Ishikawa (cell line): Measurements from ENCODE around the gene NACC2.

Experiments
- CEBPB ChIP-seq: IDR thresholded peaks from 2 replicates; pipeline ENCODE4 v1.6.1; 2012
- CREB1 ChIP-seq: IDR thresholded peaks from 2 replicates; pipeline ENCODE4 v1.6.1; 2012; ENCODE audit warnings: low read depth
- EGR1 ChIP-seq: IDR thresholded peaks from 2 replicates; pipeline ENCODE4 v1.6.1; 2012
- EP300 ChIP-seq: IDR thresholded peaks from 2 replicates; pipeline ENCODE4 v1.6.1; 2012; ENCODE audit warnings: borderline replicate concordance
- FOXM1 ChIP-seq: IDR thresholded peaks from 2 replicates; pipeline ENCODE4 v1.6.1; 2012; ENCODE audit warnings: low read depth, borderline replicate concordance
- NFIC ChIP-seq: IDR thresholded peaks from 2 replicates; pipeline ENCODE4 v1.6.1; 2012
- RAD21 ChIP-seq: IDR thresholded peaks from 2 replicates; pipeline ENCODE4 v1.6.1; 2012; ENCODE audit warnings: low read depth
- TAF1 ChIP-seq: IDR thresholded peaks from 2 replicates; pipeline ENCODE4 v1.6.1; 2012; ENCODE audit warnings: low read depth, mild to moderate bottlenecking
- TCF12 ChIP-seq: IDR thresholded peaks from 2 replicates; pipeline ENCODE4 v1.6.1; 2012; ENCODE audit warnings: low read depth
- TEAD4 ChIP-seq: IDR thresholded peaks from 2 replicates; pipeline ENCODE4 v1.6.1; 2012
- YY1 ChIP-seq: IDR thresholded peaks from 2 replicates; pipeline ENCODE4 v1.6.1; 2012; ENCODE audit warnings: low read depth
- ZBTB7A ChIP-seq: IDR thresholded peaks from 2 replicates; pipeline ENCODE4 v1.6.1; 2012; ENCODE audit warnings: low read depth
- TF ChIP-seq, protein P1 (sequence below): IDR thresholded peaks from 2 replicates; pipeline ENCODE4 v1.6.1; 2012
- TF ChIP-seq, protein P2 (sequence below): IDR thresholded peaks from 2 replicates; pipeline ENCODE4 v1.6.1; 2012
- TF ChIP-seq, protein P3 (sequence below): IDR thresholded peaks from 2 replicates; pipeline ENCODE4 v1.6.1; 2012; ENCODE audit warnings: low read depth, mild to moderate bottlenecking

Gene NACC2

DNA sequence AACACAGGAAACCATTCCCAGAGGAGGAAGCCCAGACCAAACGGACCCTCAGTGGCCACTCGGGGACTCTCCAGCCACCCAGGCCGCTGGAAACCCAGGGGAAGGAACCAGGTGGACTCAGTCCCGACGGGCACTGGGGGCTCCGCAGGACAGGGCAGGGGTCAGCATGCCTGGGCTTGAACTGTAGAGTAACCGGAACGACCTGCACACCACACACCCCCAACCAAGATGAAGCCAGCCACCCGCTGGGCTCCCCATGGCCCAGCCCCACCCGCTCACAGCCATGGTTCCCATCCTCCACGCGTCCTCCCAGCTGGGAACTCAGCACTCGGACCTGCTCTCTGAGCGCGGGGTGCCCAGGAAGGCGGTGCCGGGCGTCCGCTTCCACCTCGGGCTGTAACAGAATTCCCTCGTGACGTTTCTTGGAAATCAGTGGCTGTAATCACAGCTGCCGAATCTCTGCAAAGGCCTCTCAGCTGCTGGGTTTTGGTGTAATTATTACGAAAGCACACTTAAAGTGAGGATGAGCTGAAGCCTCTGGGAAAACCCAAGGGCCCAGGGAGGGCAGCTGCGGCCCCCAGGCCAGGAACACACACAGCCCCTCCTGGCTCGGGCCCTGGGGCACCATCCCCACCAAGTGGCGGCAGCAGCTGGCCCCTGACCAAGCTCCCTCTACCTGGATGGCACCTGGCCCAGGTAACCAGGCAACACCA lies 13.8 kb downstream of the NACC2 start:
- TF ChIP-seq, protein P1, sequence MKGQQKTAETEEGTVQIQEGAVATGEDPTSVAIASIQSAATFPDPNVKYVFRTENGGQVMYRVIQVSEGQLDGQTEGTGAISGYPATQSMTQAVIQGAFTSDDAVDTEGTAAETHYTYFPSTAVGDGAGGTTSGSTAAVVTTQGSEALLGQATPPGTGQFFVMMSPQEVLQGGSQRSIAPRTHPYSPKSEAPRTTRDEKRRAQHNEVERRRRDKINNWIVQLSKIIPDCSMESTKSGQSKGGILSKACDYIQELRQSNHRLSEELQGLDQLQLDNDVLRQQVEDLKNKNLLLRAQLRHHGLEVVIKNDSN = no peak
- TF ChIP-seq TCF12 = peak; percentile 23; the same call in 1 of the 2 replicates
- TF ChIP-seq NFIC = 0 out of 2 replicates have a peak, but pooled peaks have one; percentile 15

DNA sequence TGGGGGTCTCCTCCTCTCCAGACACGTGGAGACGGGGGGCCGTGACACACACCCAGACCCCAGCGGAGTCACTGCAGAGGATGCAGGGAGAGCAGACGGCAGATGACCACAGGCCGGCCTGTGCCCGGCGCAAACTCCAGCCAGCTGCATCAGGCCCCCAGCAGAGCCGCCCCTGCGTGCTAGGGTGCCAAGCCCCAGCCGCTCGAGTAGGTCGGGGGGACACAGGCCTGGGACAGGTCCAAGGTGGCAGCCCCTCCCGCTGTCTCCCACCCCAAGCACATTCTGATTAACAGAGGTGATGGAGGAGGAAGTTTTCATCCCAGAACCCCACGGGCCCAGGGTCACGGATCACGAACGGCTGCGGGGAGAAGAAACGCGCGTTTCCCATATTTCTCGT lies 14.4 kb downstream of the NACC2 start:
- TF ChIP-seq EP300 (no peak), TAF1 (no peak), CEBPB (no peak), FOXM1 (no peak), CREB1 (no peak), TEAD4 (no peak), ZBTB7A (no peak), NFIC (no peak), YY1 (no peak), EGR1 (no peak), RAD21 (no peak), TCF12 (no peak)
- TF ChIP-seq, protein P2, sequence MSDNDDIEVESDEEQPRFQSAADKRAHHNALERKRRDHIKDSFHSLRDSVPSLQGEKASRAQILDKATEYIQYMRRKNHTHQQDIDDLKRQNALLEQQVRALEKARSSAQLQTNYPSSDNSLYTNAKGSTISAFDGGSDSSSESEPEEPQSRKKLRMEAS = no peak
- TF ChIP-seq, protein P3, sequence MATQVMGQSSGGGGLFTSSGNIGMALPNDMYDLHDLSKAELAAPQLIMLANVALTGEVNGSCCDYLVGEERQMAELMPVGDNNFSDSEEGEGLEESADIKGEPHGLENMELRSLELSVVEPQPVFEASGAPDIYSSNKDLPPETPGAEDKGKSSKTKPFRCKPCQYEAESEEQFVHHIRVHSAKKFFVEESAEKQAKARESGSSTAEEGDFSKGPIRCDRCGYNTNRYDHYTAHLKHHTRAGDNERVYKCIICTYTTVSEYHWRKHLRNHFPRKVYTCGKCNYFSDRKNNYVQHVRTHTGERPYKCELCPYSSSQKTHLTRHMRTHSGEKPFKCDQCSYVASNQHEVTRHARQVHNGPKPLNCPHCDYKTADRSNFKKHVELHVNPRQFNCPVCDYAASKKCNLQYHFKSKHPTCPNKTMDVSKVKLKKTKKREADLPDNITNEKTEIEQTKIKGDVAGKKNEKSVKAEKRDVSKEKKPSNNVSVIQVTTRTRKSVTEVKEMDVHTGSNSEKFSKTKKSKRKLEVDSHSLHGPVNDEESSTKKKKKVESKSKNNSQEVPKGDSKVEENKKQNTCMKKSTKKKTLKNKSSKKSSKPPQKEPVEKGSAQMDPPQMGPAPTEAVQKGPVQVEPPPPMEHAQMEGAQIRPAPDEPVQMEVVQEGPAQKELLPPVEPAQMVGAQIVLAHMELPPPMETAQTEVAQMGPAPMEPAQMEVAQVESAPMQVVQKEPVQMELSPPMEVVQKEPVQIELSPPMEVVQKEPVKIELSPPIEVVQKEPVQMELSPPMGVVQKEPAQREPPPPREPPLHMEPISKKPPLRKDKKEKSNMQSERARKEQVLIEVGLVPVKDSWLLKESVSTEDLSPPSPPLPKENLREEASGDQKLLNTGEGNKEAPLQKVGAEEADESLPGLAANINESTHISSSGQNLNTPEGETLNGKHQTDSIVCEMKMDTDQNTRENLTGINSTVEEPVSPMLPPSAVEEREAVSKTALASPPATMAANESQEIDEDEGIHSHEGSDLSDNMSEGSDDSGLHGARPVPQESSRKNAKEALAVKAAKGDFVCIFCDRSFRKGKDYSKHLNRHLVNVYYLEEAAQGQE = no peak
- TF ChIP-seq, protein P1 = no peak

DNA sequence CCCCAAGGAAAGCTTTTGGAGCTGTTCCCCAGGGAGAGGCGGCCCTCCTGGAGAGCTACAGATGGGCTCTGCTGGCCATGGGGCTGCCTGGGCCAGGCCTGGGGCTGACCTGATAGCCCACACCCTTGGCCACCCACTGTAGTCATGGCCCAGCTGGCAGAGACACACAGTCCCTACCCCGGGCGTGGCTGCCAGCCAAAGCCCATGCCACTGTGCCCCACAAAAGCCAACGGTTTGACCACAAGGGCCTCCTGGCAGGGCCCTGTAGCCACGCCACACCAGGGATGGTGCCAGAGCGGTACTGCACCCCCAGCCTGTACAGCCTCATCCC lies 15.2 kb downstream of the NACC2 start:
- TF ChIP-seq NFIC = peak; percentile 54; the same call in 1 of the 2 replicates
- TF ChIP-seq, protein P1 = no peak

DNA sequence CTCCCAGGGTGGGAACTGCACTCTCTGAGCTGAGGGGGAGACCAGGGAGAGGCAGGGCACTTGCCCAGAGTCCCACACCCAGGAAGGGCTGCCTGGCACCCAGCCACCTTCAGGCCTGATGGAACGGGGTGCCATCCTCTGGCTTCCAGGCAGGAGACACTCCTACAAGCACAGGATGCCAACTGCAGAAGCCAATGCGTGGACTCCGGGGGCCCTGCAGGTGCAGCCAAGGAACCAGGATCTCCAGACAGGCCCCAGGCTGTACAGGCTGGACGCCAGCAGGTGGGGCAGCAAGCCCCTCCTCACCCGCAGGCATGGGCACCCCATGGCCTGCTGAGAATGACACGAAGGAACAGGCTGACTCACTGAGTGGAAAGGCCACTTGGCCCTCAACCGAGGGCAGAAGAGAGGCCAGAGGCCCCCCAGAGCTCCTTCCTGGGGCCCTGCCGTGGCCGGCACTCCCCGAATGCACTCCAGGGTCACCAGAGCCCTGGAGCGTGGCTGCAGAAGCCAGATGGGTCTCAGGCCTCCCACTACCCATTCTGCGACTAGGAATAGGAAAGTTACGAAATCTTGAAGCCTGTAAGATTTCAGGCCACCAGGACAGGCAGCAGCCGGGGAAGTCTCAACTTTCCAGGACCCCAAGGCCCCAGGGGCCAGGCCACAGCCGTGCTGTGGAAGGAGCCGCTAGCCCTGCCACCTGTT lies 15.7 kb downstream of the NACC2 start:
- TF ChIP-seq, protein P2 = peak; percentile 58; the same call in 1 of the 2 replicates
- no peak; the same call in 1 of the 2 replicates for TF ChIP-seq CEBPB
- TF ChIP-seq TCF12 = peak; percentile 85
- TF ChIP-seq EGR1 = no peak
- peak; percentile 77; the same call in 1 of the 2 replicates for TF ChIP-seq ZBTB7A
- TF ChIP-seq TEAD4 = peak; percentile 22
- TF ChIP-seq EP300 = peak; percentile 58; the same call in 1 of the 2 replicates
- peak; percentile 76 for TF ChIP-seq NFIC
- peak; percentile 34; the same call in 1 of the 2 replicates for TF ChIP-seq RAD21
- TF ChIP-seq, protein P1 = no peak

DNA sequence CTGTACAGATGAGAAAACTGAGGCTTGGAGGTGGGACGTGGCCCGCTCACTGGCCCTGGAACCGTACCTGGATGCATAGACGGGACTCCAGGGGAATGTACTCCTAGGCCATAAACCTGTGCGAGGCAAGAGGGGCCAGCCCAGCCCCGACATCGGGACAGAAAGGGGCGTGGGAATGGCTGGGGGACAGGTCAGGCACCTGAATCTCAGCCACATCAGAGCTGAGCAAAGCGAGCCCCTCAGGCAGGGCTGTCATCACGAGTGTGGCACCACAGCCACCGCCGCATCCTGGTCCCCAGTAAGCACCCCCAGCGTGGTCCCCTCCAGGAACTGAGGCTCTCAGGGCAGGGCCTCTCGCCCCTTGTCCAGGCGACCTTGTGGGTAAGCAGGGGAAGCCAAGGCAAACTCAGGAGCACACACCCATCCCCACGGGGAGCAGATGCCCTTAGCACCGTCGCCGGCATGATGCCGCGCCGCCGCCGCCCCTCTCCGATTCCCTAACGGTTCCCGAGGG lies 16.5 kb downstream of the NACC2 start:
- no peak for TF ChIP-seq CEBPB
- no peak for TF ChIP-seq TAF1
- no peak for TF ChIP-seq TCF12
- TF ChIP-seq TEAD4 = no peak
- TF ChIP-seq NFIC = no peak
- TF ChIP-seq CREB1 = no peak
- TF ChIP-seq EGR1 = no peak
- TF ChIP-seq, protein P1 = no peak
- TF ChIP-seq FOXM1 = no peak
- no peak for TF ChIP-seq RAD21
- TF ChIP-seq, protein P2 = no peak
- TF ChIP-seq YY1 = no peak

DNA sequence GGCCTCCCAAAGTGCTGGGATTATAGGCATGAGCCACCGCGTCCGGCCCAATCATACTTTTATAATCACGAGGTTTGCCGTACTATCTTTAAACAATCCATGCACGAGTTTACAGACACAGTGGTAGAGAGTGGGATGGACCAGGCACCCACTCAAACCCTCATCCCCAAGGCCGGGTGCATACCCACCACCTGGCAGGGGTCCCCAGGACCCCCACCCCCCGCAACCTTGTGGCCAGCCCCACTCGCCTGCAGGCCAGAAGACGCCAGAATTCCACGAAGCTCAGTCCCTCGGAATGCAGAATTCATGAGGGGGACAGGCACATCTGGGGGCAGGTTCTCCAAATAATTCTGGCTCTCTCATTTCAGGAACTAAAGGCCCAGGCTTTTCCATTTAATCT lies 17.1 kb downstream of the NACC2 start:
- TF ChIP-seq, protein P1 = no peak
- no peak for TF ChIP-seq YY1
- TF ChIP-seq RAD21 = no peak
- TF ChIP-seq NFIC = no peak
- no peak for TF ChIP-seq EP300
- no peak for TF ChIP-seq FOXM1
- TF ChIP-seq TCF12 = no peak
- no peak for TF ChIP-seq EGR1
- TF ChIP-seq, protein P2 = no peak
- TF ChIP-seq CEBPB = no peak
- no peak for TF ChIP-seq TAF1
